Stimulated activated CD4-positive, alpha-beta T cell treated with anti-CD3 and anti-CD28 coated beads, TNF-alpha, amount 100 ng/mL, for 48 hours (primary cell): ENCODE results near the gene PRKAG2.

Experiments used
- DNase-seq, 3 donors: peaks; one replicate each; pipeline ENCODE4 v3.0.0-alpha.2; 2020; ENCODE audit warnings: low read depth in 3 of 3

The PRKAG2 gene

DNA sequence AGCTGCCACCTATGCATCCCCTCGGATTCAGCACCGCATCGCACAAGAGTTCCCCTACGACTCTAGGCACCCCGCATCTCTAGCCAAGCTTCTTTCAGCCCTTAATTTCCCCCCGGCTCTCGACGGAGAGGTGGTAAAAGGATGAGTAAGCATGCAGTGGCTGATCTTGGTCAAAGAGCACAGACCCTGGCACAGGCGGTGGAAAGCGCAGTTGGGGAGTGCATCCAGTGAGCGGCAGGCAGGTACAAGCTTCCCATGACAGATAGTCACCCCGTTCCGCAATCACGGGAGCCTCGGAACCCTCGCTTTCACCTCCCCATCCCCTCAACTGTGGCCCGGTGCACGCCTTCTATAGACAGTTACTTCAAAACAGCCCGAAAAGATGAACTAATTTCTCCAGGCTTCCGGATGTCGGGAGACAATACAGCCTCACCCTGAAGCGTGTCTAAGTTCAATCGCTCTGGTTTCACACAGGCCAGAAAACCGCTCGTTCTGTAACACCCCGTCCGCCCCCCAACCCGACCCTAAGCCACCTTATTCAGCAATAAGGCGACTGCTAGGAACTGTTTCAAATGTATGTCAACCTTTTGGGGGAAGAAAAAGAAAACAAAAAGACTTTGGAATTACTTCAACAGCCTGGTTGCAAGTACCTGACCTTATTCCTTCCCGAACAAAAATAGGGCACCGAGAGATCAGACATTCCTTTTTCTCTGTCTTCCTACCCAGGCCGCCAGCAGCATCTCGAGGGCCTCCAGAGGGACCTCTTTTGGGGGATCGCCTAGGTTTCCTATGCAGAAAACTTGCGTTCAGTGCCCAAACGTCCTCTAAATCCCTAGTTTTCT is 358.6 kb downstream of the PRKAG2 start:
- peak; percentile 26 to 43 (median 38) for DNase-seq

DNA sequence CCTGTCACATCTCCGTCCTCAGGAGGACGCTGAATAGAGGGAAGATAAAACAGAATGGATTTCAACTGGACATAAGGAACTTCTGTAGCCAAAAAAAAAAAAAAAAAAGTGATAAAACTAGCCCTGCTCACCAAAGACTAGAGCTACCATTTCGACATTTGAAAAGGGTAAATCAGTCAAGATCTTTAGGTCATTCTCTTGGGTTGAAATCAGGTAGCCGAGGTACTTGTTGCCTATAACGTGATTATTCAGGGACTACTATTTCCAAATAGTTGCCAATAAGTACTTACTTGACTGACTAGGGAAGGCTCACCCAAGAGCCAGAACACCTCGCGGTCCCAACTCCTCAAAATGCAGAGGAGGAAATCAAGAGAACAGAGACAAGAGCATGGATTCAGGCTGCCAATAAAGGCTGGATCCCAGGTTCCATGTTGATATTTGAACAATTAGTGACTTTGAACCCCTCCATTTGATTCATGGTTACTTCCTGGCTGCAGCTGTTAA is 359.3 kb downstream of the PRKAG2 start:
- no peak for DNase-seq

DNA sequence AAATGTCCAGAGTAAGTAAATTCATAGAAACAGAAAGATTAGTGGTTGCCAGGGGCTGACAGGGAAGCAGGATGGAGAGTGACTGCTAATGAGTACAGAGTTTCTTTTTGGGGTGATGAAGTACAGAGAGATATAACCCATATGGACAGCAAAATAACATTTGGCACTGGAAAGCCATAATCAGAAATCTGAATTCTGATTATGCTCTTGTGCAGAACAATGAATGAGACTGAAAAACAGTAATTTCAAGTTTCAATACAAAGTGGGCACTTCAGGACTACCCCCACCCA is 361.7 kb downstream of the PRKAG2 start:
- no peak for DNase-seq

DNA sequence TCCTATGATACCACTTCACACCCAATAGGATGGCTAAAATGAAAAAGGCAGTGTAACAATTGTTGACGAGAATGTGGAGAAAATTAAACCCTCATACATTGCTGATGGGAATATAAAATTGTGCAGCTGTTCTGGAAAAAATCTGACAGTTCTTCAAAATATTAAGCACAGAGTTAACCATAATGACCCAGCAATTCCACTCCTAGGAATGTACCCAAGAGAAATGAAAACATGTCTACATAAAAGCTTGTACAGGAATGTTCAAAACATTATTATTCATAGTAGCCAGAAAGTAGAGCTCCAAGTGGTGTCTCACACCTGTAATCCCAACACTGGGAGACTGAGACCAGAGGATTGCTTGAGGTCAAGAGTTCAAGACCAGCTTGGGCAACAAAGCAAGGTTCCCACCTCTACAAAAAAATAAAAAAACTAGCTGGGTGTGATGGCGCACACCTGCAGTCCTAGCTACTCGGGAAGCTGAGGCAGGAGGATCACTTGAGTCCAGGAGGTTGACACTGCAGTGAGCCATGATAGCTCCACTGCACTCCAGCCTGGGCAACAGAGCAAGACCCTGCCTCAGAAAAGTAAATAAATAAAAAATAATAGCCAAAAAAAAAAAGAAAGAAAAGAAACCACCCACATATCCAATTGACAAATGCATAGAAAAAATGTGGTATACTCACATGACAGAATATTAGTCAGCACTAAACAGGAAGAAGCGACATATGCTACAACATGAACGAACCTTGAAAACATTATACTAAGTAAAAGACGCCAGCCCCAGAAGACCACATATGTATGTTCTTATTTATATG is 362.2 kb downstream of the PRKAG2 start:
- DNase-seq: no peak

DNA sequence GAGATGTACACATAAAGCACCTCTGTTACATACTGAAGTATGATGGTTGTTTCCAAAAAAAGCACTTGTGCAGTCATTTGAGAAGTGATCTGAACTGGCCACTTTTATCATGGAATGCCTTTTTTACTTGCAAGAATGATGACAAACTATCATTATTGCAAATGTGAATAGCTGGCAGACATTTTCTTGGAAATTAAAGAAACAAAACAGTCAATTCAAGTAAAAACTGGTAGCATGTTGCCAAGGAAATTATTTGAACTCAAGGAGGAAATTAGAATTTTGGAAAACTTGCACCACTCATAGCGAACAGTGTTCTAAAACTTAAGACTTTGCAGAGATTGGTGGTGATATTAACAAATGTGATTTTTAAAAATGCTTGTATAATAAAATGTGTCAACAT is 363.8 kb downstream of the PRKAG2 start:
- DNase-seq: no peak

DNA sequence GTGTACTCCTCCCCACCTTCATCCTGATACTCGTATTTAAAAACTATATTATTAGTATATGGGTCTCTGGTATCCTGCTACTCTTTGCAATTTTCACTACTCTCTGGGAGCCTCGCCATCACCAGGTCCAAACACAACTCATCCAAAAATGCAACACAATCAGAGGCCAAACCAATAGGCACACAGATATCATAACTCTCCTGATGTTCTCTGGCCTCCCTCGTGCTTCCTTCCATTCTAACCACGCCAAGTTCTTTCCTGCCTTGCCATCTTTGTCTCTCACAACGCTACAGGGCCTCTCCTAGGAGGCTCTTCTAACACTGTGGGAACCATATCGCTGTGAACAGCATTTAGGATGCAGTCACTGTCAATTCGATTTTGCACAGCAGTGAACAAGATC is 364.6 kb downstream of the PRKAG2 start:
- DNase-seq: no peak

DNA sequence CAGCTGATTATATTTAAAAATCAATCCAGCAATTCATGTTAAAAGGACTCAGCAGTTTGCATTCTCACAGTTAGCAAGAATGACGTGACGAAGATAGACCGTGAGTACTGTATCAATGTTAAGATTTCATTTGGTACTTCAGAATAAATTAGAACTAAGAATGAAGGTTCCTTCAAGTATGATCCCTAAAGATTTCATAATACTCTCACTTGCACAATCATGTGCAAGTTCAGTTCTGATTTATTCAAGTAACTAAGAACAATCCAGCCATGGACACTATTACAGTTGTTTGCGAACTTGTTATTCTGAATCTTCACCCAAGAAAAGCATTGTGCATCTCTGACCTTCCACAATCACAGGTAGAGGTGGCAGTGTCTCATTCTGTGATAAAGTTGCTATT is 365.0 kb downstream of the PRKAG2 start:
- no peak for DNase-seq

DNA sequence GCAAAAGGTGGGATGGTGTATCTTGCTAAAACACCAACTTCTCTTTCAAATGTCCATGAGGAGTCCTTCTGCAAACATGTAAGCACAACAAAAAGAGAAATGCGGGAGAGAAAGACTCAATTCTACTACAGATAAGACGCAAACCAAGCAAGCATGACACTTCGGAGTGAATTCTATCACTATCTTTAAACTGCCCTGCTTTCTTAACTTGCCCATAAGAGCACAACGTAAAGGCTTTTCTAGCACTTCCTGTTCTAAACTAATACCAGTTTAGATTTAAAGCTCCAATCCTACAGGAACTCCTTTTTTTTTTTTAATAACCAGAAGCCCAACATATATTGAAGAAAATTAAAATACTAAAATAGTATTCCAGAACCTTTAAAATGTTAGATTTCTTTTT is 365.6 kb downstream of the PRKAG2 start:
- no peak for DNase-seq

DNA sequence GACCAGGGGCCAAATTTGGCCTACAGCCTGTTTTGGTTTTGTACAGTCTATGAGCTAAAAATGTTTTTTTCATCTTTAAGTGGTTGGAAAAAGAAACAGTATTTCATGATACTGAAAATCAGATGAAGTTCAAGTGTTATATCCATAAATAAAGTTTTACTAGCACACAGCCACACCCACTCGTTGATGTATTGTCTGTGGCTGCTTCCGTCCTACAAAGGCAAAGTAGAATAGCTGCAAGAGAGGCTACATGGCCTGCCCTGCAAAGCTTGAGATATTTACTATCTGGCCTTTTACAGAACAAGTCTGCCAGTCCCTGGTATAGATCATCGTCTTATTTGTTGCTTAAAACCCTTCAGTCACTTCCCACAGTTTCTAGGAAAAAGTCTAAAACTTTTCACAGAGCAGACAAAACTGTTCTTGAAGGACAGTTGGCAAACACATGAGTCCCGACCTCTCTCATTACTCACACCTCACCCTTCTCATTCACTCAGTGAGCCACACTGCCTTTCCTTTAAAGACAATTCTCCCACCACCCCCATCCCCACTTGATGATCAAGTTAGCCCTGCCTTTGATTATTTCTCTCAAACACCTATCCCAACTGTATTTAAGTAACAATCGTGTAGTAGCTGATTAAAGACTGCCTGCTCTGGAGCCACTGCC is 367.1 kb downstream of the PRKAG2 start:
- DNase-seq: no peak

DNA sequence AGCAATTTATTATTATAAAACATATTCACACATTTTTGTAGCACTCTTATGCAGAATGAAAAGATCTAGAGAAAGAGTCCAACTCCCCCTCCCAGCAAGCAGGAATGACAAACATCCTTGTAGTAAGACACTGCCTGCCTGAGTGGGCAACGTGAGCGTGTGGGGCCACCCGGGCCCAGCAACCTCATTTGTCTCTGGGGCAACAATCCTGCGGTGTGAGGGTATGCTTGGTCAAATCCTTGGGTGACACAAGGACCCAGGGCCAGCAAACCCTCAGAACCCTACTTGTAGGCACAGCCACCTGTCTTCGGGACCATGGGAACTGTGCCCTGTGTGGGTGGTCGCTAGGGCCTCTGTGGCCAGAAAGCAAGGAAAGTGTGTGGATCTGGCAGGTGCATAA is 367.9 kb downstream of the PRKAG2 start:
- DNase-seq: no peak

DNA sequence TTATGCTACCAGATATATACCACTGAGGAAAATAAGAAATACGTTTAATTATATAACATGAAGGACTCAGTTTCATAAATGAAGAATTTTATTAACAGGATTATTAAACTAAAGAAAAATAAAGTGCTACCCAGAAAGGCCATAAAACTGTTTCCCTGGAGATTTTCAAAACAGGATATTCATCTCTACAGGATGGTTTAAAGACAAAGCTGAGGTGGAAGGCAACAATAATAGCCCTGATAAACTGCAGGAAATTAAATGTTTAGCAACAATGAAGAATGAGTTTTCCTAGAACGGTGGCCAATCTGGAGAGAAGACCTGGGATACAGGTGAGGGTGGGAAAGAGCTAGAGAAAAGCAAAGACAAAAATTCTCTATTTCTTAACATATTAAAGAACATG is 369.1 kb downstream of the PRKAG2 start:
- DNase-seq: no peak

DNA sequence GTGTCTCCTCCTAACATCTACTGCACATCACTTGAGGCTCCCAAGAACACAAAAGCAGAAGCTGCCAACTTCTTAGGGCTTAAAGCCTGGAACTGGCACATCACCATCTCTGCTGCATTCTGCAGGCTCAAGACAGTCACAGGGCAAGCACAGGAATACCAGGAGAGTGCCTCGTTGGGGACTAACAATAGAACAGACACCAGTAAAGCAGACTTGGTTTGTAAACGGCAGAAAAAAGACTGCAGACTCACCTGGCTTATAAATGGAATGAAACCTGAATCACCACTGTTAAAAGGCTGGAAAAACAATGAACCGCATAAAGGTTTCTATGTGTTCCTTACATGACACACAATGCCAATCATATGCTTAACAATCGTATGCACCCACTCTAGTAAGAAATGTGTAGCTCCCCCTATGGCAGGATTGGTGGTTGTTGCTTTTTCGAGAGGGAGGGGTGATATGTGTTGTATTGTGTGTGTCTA is 370.0 kb downstream of the PRKAG2 start:
- no peak for DNase-seq
